GM12865 (cell line): ENCODE results near the gene CLASRP.
A peak's percentile ranks its signal among the peaks of the same experiment; 100 is the strongest.

Experiments used
- DNase-seq: peaks from one replicate; pipeline ENCODE4 v3.0.0; 2010; ENCODE audit warnings: low read depth
- H3K4me3 ChIP-seq: 2 replicates; pipeline ENCODE4 v1.5.1; 2011; ENCODE audit warnings: mild to moderate bottlenecking, low read depth, low read length, control low read depth
- TF ChIP-seq, protein P1 (sequence below): IDR thresholded peaks from 2 replicates; pipeline ENCODE4 v1.5.1; 2011; ENCODE audit warnings: low read length, control low read depth, low read depth, inconsistent platforms; ENCODE audit not compliant: insufficient read depth; ENCODE audit errors: missing control alignments

Gene CLASRP

DNA sequence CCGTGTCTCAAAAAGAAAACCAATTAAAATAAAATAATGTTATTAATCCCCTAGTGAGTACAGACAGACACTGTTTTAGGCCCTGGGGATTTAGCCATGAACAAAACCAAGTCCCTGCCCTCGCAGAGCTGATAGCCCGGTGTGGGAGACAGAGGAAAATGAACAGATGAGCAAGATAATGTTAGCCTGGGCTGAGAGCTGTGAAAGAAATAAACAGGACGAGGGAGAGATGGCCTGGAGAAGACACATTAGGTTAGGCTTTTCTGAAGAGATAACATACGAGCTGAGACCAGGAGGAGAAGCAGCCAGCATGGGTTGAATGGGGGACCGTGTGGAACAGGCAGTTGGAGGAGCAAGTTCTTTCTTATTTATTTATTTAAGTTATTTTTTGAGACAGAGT, 28.5 kb upstream of the CLASRP start:
- no peak overlapping the region for H3K4me3 ChIP-seq
- no peak for DNase-seq
- TF ChIP-seq, protein P1, sequence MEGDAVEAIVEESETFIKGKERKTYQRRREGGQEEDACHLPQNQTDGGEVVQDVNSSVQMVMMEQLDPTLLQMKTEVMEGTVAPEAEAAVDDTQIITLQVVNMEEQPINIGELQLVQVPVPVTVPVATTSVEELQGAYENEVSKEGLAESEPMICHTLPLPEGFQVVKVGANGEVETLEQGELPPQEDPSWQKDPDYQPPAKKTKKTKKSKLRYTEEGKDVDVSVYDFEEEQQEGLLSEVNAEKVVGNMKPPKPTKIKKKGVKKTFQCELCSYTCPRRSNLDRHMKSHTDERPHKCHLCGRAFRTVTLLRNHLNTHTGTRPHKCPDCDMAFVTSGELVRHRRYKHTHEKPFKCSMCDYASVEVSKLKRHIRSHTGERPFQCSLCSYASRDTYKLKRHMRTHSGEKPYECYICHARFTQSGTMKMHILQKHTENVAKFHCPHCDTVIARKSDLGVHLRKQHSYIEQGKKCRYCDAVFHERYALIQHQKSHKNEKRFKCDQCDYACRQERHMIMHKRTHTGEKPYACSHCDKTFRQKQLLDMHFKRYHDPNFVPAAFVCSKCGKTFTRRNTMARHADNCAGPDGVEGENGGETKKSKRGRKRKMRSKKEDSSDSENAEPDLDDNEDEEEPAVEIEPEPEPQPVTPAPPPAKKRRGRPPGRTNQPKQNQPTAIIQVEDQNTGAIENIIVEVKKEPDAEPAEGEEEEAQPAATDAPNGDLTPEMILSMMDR, result no peak

DNA sequence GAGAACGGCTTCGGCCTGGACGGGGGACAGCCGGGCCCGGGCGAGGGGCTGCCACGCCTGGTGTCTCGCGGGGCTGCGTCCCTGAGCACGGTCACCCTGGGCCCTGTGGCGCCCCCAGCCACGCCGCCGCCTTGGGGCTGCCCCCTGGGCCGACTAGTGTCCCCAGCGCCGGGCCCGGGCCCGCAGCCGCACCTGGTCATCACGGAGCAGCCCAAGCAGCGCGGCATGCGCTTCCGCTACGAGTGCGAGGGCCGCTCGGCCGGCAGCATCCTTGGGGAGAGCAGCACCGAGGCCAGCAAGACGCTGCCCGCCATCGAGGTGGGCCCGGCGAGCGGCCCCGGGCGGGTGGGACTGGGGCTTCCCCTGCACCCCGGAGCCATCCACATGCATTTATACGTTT, 26.9 kb upstream of the CLASRP start:
- no peak for DNase-seq
- TF ChIP-seq, protein P1, result no peak
- no peak overlapping the region for H3K4me3 ChIP-seq

GRCh38 chr19:45016388-45017314, 22.2 kb upstream of the CLASRP start:
- peak; percentile 97 for DNase-seq
- peak overlapping the region; percentile 36 for H3K4me3 ChIP-seq
- TF ChIP-seq, protein P1, result peak; percentile 66

- TF ChIP-seq, protein P1, result no peak
These were observed 19.7 kb upstream of the CLASRP start for GRCh38 chr19:45019187-45019586.

GRCh38 chr19:45020071-45020470, 18.8 kb upstream of the CLASRP start:
- no peak for DNase-seq
- TF ChIP-seq, protein P1, result no peak
- no peak overlapping the region for H3K4me3 ChIP-seq

More at GRCh38 chr19:45019187-45019586, 19.7 kb upstream of the CLASRP start:
- DNase-seq, result no peak
- H3K4me3 ChIP-seq, result no peak overlapping the region

- no peak for DNase-seq
- TF ChIP-seq, protein P1, result no peak
- no peak overlapping the region for H3K4me3 ChIP-seq
These were observed 16.9 kb upstream of the CLASRP start for GRCh38 chr19:45021971-45022370.
